GM19240 (cell line): ENCODE data around the gene PWP2.
"Not testable (repeated sequence)": the region's sequence is repeated elsewhere in the genome, so short reads cannot be mapped to it uniquely, and the experiment has no call there.

Experiments used
- DNase-seq: peaks from one replicate; pipeline ENCODE4 v3.0.0; 2011; ENCODE audit warnings: low spot score; ENCODE audit not compliant: insufficient read length

The PWP2 gene

GRCh38 chr21:44160821-44161220 lies 53.6 kb downstream of the PWP2 start:
- DNase-seq, result not testable (repeated sequence)

- not testable (repeated sequence) for DNase-seq
Measured at GRCh38 chr21:44163167-44163653, 56.0 kb downstream of the PWP2 start.

GRCh38 chr21:44165933-44166332 lies 58.7 kb downstream of the PWP2 start:
- not testable (repeated sequence) for DNase-seq

GRCh38 chr21:44167527-44167926 lies 60.3 kb downstream of the PWP2 start:
- not testable (repeated sequence) for DNase-seq

GRCh38 chr21:44170326-44170725 lies 63.1 kb downstream of the PWP2 start:
- DNase-seq, result not testable (repeated sequence)

- not testable (repeated sequence) for DNase-seq
Measured at GRCh38 chr21:44170863-44171262, 63.7 kb downstream of the PWP2 start.

- not testable (repeated sequence) for DNase-seq
Measured at GRCh38 chr21:44171962-44172572, 64.9 kb downstream of the PWP2 start.

GRCh38 chr21:44172741-44173140 lies 65.5 kb downstream of the PWP2 start:
- not testable (repeated sequence) for DNase-seq

- DNase-seq, result not testable (repeated sequence)
Measured at GRCh38 chr21:44175189-44175588, 68.0 kb downstream of the PWP2 start.

- not testable (repeated sequence) for DNase-seq
Measured at GRCh38 chr21:44176127-44176526, 68.9 kb downstream of the PWP2 start.
